Endothelial cell of hepatic sinusoid (primary cell): Measurements from ENCODE around the gene TMEM132D.

ENCODE experiments used
- in situ Hi-C: cut with HindIII; loops from 2 replicates; pipeline ENCODE4 v1.10.0; 2017; ENCODE audit warnings: low sequenced_read_pairs

Gene TMEM132D

GRCh38 chr12:129150721-129151120 lies 753.1 kb downstream of the TMEM132D start:
- in situ Hi-C loops: no loop called here

GRCh38 chr12:129145381-129145780 lies 758.4 kb downstream of the TMEM132D start:
- in situ Hi-C loops: no loop called here

- in situ Hi-C loops: no loop called here
These were observed 765.0 kb downstream of the TMEM132D start for GRCh38 chr12:129138776-129139175.

GRCh38 chr12:129136694-129137325 lies 767.0 kb downstream of the TMEM132D start:
- in situ Hi-C loops: no loop called here

- in situ Hi-C loops: no loop called here
These were observed 776.1 kb downstream of the TMEM132D start for GRCh38 chr12:129127771-129128170.

GRCh38 chr12:129127211-129127610 lies 776.6 kb downstream of the TMEM132D start:
- in situ Hi-C loops: no loop called here

GRCh38 chr12:129119537-129119936 lies 784.3 kb downstream of the TMEM132D start:
- in situ Hi-C loops: loop anchor here (5.0 kb wide), 1 partner anchor 52 kb away; no protein-coding TSS in a partner anchor

GRCh38 chr12:129115558-129115957 lies 788.3 kb downstream of the TMEM132D start:
- in situ Hi-C loops: loop anchor here (5.0 kb wide), 1 partner anchor 48 kb away; no protein-coding TSS in a partner anchor

GRCh38 chr12:129110575-129110974 lies 793.2 kb downstream of the TMEM132D start:
- in situ Hi-C loops: no loop called here

GRCh38 chr12:129109174-129110001 lies 794.4 kb downstream of the TMEM132D start:
- in situ Hi-C loops: no loop called here

GRCh38 chr12:129106772-129107171 lies 797.1 kb downstream of the TMEM132D start:
- in situ Hi-C loops: no loop called here

GRCh38 chr12:129103231-129103630 lies 800.6 kb downstream of the TMEM132D start:
- in situ Hi-C loops: loop anchor here (5.0 kb wide), 1 partner anchor 106 kb away; no protein-coding TSS in a partner anchor

- in situ Hi-C loops: loop anchor here (5.0 kb wide), 1 partner anchor 105 kb away; no protein-coding TSS in a partner anchor
These were observed 801.6 kb downstream of the TMEM132D start for GRCh38 chr12:129102233-129102632.

GRCh38 chr12:129101816-129102215 lies 802.0 kb downstream of the TMEM132D start:
- in situ Hi-C loops: loop anchor here (5.0 kb wide), 1 partner anchor 105 kb away; no protein-coding TSS in a partner anchor

GRCh38 chr12:129101404-129101803 lies 802.4 kb downstream of the TMEM132D start:
- in situ Hi-C loops: loop anchor here (5.0 kb wide), 1 partner anchor 104 kb away; no protein-coding TSS in a partner anchor

- in situ Hi-C loops: no loop called here
These were observed 806.4 kb downstream of the TMEM132D start for GRCh38 chr12:129097451-129097850.

GRCh38 chr12:129096968-129097367 lies 806.9 kb downstream of the TMEM132D start:
- in situ Hi-C loops: no loop called here

GRCh38 chr12:129096184-129096583 lies 807.6 kb downstream of the TMEM132D start:
- in situ Hi-C loops: no loop called here

GRCh38 chr12:129089576-129089975 lies 814.2 kb downstream of the TMEM132D start:
- in situ Hi-C loops: no loop called here

- in situ Hi-C loops: no loop called here
These were observed 818.7 kb downstream of the TMEM132D start for GRCh38 chr12:129084875-129085826.
